ENCODE measurements around the gene SRSF4. TPM values are rescaled to one million over a fixed set of nuclear protein-coding genes. Genes with fewer than 3 reads are reported as not detected.

Gene SRSF4
- total RNA-seq, 1 experiment from 2014 or later = 62.0 TPM

DNA sequence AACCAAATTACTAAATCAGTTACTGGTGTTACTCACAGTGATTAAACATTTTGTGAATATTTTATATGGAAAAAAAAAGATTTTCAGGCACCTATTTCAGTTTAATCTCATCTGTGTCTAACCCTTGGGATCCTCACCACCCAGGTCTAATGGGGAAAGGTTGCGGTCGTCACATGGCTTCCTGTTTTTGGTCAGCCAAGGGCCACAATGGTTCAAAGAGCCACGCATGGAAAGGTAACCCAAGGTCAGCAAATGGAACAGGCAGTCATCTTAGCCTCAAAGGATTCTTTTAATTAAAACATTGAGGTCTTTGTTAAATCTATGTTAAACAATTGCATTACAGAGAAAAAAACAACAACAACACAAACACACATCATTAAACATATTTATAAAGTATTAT is 21.9 kb downstream of the SRSF4 start:
- Histone ChIP-seq H3K4me1 (ENCODE audit: insufficient read depth, low read length) (no peaks in the 10 kb centered on the region), H3K79me2 (ENCODE audit: low read length) (peaks cover 63% of the 10 kb centered on the region), H3K4me3 (ENCODE audit: low read length) (no peak overlapping the region), H4K20me1 (ENCODE audit: low read length) (peaks cover 23% of the 10 kb centered on the region), H3K36me3 (ENCODE audit: low read depth, low read length) (peaks cover 72% of the 10 kb centered on the region), H3K9me2 (replicated peaks; ENCODE audit: low read length) (no peaks in the 10 kb centered on the region), H3K27ac (ENCODE audit: low read length) (no peak overlapping the region), H3K4me2 (ENCODE audit: low read length) (no peak overlapping the region), H3F3A (ENCODE audit: low read length, unreplicated experiment) (no peaks in the 10 kb centered on the region), H3K27me3 (ENCODE audit: low read length) (no peaks in the 10 kb centered on the region), H2AFZ (ENCODE audit: low read length) (no peak overlapping the region), H3K9ac (ENCODE audit: low read length) (no peak overlapping the region), H3K9me3 (ENCODE audit: low read length) (no peaks in the 10 kb centered on the region)
- no peak for DNase-seq
- no peak for ATAC-seq
- no TSS peak for BruUV-seq (replicated peaks)
- POLR2A ChIA-PET (ENCODE audit: unreplicated experiment) = no interaction called here
- intact Hi-C loops (cut with micrococcal nuclease) = no loop called here
- TF ChIP-seq EZH2phosphoT487 (IDR thresholded peaks at IDR 0.05; ENCODE audit: borderline replicate concordance, low read length) = no peak
- TF ChIP-seq, protein P1, sequence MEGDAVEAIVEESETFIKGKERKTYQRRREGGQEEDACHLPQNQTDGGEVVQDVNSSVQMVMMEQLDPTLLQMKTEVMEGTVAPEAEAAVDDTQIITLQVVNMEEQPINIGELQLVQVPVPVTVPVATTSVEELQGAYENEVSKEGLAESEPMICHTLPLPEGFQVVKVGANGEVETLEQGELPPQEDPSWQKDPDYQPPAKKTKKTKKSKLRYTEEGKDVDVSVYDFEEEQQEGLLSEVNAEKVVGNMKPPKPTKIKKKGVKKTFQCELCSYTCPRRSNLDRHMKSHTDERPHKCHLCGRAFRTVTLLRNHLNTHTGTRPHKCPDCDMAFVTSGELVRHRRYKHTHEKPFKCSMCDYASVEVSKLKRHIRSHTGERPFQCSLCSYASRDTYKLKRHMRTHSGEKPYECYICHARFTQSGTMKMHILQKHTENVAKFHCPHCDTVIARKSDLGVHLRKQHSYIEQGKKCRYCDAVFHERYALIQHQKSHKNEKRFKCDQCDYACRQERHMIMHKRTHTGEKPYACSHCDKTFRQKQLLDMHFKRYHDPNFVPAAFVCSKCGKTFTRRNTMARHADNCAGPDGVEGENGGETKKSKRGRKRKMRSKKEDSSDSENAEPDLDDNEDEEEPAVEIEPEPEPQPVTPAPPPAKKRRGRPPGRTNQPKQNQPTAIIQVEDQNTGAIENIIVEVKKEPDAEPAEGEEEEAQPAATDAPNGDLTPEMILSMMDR (conservative IDR thresholded peaks at IDR 0.05; ENCODE audit: low read depth, low read length) = no peak
- TF ChIP-seq EZH2 (IDR thresholded peaks at IDR 0.05; ENCODE audit: low read length, unreplicated experiment) = no peak
- CTCF ChIA-PET = no interaction called here

DNA sequence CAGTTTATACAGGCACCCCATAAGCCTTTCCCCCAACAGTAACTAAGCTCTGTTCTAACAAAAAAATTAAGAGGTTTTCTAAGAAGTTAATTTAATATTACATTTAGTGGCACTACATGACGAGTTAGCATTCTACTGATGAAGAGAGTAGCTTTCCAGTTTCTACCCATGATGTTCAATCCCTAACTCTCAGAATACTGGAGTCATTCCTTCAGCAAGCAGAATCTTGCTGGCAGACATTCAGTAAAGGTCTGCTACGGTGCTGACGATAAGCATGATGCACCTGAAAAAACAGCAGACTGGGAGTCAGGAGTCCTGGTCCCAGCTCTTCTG is 24.5 kb downstream of the SRSF4 start:
- ChIA-PET CTCF (no interaction called here), POLR2A (ENCODE audit: unreplicated experiment) (no interaction called here)
- no TSS peak for BruUV-seq (replicated peaks)
- Histone ChIP-seq H3K9me2 (replicated peaks; ENCODE audit: low read length) (no peaks in the 10 kb centered on the region), H3F3A (ENCODE audit: low read length, unreplicated experiment) (no peaks in the 10 kb centered on the region), H3K79me2 (ENCODE audit: low read length) (peaks cover 37% of the 10 kb centered on the region), H3K27ac (ENCODE audit: low read length) (no peak overlapping the region), H4K20me1 (ENCODE audit: low read length) (peaks cover 13% of the 10 kb centered on the region), H3K4me3 (ENCODE audit: low read length) (no peak overlapping the region), H3K4me1 (ENCODE audit: insufficient read depth, low read length) (no peaks in the 10 kb centered on the region), H3K36me3 (ENCODE audit: low read depth, low read length) (peaks cover 76% of the 10 kb centered on the region), H3K27me3 (ENCODE audit: low read length) (no peaks in the 10 kb centered on the region), H3K9me3 (ENCODE audit: low read length) (no peaks in the 10 kb centered on the region), H3K4me2 (ENCODE audit: low read length) (no peak overlapping the region), H2AFZ (ENCODE audit: low read length) (no peak overlapping the region), H3K9ac (ENCODE audit: low read length) (no peak overlapping the region)
- DNase-seq = no peak
- no peak for ATAC-seq
- TF ChIP-seq EZH2 (IDR thresholded peaks at IDR 0.05; ENCODE audit: low read length, unreplicated experiment) = no peak
- no peak for TF ChIP-seq EZH2phosphoT487 (IDR thresholded peaks at IDR 0.05; ENCODE audit: borderline replicate concordance, low read length)
- TF ChIP-seq, protein P1 (conservative IDR thresholded peaks at IDR 0.05; ENCODE audit: low read depth, low read length) = no peak
- intact Hi-C loops (cut with micrococcal nuclease) = no loop called here

DNA sequence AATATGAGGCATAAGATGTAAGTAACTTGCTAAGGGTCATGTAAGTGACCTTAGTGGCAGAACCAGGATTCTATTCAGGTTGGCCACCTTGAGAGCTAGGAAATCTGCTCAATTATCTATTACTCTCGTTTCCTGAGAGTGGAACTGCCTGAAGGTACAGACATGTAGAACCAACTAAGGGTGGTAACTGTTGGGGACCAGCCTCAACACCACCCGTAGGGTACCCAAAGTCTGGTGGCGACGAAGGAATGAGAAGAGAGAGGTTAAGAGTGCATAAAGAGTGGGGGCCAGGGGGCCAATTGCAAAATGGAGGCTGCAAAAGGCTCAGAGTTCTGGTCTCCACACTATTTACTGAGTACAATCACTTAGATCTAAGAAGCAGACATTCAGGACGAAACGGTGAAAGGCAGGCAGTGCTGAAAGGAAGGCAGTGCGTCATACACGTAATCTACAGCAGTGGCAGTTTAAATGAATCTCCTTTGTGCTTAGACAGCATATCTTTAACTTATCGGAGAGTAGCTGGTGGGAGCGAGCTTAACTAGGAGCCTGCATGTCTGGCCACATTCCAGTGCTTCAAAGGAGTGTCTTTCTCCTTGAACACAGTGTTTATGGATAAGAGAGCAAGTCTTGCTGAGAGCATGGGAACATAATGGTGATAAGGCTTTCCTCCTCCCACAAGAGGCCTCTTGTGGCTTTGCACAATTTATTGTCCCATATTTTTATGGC is 25.0 kb downstream of the SRSF4 start:
- Histone ChIP-seq H3K36me3 (ENCODE audit: low read depth, low read length) (peaks cover 78% of the 10 kb centered on the region), H3K9me2 (replicated peaks; ENCODE audit: low read length) (no peaks in the 10 kb centered on the region), H3K79me2 (ENCODE audit: low read length) (peaks cover 36% of the 10 kb centered on the region), H3F3A (ENCODE audit: low read length, unreplicated experiment) (no peaks in the 10 kb centered on the region), H3K4me3 (ENCODE audit: low read length) (no peak overlapping the region), H3K27me3 (ENCODE audit: low read length) (no peaks in the 10 kb centered on the region), H3K4me1 (ENCODE audit: insufficient read depth, low read length) (no peaks in the 10 kb centered on the region), H3K27ac (ENCODE audit: low read length) (no peak overlapping the region), H3K9ac (ENCODE audit: low read length) (no peak overlapping the region), H3K4me2 (ENCODE audit: low read length) (no peak overlapping the region), H3K9me3 (ENCODE audit: low read length) (no peaks in the 10 kb centered on the region), H4K20me1 (ENCODE audit: low read length) (peaks cover 13% of the 10 kb centered on the region), H2AFZ (ENCODE audit: low read length) (no peak overlapping the region)
- ATAC-seq = no peak
- no TSS peak for BruUV-seq (replicated peaks)
- POLR2A ChIA-PET (ENCODE audit: unreplicated experiment) = no interaction called here
- CTCF ChIA-PET = no interaction called here
- TF ChIP-seq EZH2 (IDR thresholded peaks at IDR 0.05; ENCODE audit: low read length, unreplicated experiment) (no peak), EZH2phosphoT487 (IDR thresholded peaks at IDR 0.05; ENCODE audit: borderline replicate concordance, low read length) (no peak)
- TF ChIP-seq, protein P1 (conservative IDR thresholded peaks at IDR 0.05; ENCODE audit: low read depth, low read length) = no peak
- no peak for DNase-seq
- intact Hi-C loops (cut with micrococcal nuclease) = no loop called here
